NCI-H82 (cell line): ENCODE results near the gene FRK.

ENCODE experiments used
- DNase-seq: peaks from one replicate; lab custom pipeline; 2025; lab: John Stamatoyannopoulos, UW

The FRK gene

DNA sequence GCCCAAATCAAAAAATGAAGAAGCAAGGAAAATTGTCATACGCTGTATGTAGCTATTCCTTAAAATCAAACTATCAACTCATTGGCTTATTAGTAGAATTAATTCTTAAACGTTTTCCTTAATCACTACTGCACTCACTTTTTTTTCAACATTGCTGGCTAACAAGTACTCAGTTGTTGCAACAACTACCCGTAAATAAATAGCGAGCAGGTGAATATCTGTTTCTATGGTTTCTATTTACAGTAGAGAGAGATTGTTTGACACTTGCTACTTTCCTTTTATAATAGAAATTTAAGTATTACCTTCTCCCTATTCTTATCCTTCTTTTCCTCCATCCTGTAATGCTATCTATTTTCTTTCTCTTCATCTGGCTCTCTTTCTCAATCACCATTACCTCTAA, 25.1 kb downstream of the FRK start:
- DNase-seq = no peak

DNA sequence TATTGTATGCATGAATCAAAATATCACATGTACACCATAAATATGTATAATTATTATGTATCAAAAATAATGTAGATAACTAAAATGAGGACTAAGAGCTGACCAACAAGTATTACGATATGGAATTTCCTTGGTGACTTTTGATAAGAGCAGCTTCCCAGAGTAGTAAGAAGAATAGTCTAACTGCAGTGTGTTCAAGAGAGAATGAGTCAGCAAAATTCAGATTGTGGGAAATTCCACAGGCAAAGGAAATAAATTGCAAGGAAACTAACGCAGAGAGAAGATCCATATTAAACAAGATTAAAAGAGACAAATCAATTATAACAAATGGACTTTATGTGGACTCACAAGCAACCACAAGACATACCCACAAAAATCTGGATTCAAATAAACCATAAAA, 26.4 kb downstream of the FRK start:
- no peak for DNase-seq

DNA sequence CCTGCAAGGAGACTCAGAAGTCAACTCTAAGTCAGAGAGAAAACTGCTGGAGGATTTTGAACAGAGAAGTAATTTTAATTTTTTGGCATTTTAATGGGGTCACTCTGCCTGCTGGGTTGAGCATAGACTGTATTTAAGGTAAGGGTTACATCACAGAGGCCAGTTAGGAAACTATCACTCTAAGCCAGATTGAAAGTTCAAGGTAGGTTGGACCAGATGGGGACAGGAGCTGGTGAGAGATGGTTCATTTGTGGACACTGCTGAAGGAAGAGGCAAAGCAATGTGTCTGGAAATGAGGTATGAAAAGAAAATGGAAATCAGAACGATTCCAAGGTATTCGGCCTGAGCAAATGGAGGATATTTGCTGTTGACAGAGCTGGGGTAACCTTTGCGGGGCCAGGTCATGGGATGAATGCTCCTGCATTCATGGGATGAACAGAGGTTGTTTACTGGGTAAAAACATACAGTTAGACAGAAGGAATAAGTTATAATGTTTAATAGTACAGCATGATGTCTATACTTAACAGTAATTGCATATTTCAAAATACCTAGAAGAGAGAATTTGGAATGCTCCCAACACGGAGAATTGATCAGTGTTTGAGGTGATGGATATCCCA, 26.9 kb downstream of the FRK start:
- no peak for DNase-seq

DNA sequence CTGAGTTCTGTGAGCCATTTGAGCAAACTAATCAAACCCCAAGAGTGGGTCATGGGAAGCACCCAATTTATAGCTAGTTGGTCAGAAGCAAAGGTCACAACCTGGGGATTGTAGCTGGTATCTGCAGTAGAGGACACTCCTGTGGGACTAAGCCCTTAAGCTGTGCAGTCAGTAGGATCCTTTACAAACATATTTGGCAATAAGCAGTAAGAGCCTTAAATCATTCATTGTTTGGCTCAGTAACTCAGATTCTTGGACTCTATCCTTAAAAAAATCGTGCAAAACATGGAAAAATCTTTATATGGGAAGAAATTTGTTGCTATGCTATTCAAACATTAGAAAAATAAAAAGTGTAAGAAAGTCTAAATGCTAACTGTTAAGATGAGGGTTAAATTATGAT, 29.9 kb downstream of the FRK start:
- no peak for DNase-seq

DNA sequence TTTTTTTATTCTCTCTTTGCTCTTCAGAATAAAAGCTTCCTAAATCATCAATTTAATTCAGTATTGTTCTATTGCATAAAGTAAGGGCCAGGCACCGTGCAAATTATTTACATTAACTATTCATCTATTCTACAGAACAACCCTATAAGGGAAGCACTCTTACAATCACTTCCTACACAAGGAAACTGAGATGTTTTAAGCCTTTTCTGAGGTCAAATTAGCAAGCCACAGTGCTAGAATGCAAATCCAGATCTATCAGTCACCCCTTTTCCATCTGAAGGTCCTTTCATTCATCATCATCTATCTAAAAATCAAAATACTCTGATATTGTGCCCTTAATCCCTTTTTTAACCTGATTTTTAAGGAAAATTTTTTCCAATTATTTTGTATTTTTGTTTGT, 31.2 kb downstream of the FRK start:
- DNase-seq = no peak

DNA sequence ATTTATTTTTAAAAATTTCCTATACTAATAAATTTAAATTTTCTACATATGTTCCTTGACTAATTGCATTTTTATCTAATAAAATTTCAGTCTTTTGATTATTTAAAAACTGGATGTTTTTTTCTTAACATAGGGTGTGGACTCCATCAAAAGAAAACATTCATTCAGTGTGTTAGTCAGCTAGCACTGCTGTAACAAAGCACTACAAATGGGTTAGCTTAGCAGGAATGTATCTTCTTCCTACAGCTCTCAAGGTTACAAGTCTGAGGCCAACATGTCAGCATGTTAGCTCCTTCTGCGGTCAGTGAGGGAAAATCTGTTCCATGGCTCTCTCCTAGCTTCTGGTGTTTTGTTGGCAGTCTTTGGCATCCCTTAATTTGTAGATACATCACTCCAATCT, 32.5 kb downstream of the FRK start:
- DNase-seq = no peak

GRCh38 chr6:116027801-116028200, 32.9 kb downstream of the FRK start:
- DNase-seq = no peak

DNA sequence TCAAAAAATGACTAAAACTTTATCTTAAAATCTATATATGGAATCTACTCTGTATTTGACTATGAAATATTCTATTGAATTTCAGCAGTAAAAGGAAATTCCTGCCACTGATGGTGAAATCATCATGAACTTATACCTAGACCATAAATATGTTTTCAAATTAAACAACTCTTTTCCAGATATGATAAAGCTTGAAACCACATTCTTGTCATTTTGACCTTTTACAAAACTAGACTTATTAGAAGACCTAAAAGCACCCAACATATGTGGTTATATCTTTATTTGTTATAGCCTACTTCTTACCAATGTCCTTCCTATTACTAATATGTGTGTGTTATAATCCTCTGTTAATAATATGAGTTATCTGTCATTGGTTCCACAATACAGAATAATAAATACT, 35.3 kb downstream of the FRK start:
- DNase-seq = no peak

GRCh38 chr6:116022841-116023445, 37.7 kb downstream of the FRK start:
- DNase-seq = no peak

GRCh38 chr6:116020738-116021137, 40.0 kb downstream of the FRK start:
- DNase-seq = no peak

DNA sequence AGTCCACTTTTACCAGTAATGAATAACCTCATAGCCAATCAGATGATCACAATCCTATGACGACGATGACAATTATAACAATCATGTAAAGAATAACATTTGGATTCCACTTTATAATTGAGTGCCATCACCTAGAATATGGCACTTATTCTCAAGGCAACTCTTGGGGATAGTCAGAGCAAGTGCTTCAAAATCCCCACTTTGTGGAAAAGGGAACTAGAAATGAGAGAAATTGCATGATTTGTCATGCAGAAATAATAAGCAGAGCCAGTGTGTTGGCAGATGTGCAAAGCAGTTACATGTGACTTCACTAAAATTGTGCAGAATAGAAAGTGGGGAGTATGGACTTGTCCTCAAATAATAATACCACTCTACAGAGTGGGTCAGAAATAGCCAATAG, 41.3 kb downstream of the FRK start:
- DNase-seq = no peak

GRCh38 chr6:116018976-116019375, 41.7 kb downstream of the FRK start:
- DNase-seq = no peak

- DNase-seq = no peak
These were observed 43.0 kb downstream of the FRK start for GRCh38 chr6:116017546-116018295.

DNA sequence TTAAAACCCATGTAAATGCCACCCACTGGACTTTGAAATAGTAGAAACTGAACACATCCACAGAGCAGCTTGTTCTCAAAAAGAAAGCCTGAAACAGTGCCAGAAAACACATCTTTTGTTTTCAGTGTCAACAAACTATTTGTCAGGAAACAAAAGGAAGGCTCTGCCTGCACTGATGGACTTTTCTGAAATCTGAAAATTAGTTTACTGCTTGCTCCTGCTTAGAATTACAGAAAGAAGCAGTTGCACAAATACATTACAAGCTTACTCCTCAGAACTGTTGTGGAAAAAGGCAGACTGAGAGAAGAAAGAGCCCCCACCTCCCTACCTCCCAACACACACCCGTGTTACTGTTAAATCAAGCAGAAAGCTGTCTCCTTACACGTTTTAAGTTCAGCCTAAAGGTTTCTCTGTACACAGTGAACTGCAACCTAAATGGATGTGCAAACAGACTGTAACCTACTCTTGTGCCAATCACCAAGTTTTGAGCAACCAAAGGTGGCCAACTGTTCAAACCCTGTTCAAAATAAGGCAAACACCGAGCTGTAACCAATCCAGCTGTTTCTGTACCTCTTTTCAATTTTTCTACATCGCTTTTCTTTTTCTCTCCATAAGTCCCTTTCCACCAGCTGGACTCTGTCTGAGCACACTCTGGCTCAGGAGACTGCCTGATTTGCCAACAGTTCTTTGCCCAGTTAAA, 43.7 kb downstream of the FRK start:
- DNase-seq = no peak

DNA sequence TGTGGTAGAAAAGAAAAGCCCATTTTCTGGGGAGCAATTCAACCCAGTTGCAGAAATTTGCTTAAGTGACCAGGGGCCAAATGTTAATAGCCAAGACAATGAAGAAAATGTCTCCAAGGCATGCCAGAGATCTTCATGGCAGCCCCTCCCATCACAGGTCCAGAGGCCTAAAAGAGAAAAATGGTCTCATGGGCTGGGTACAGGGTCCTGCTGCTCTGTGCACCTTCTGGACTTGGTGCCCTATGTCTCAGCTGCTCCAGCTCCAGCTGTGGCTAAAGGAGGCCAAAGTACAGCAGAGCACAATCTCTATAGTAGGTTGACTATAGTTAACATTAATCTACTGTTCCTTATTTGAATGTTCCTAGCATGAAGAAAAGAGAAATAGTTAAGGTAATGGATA, 44.7 kb downstream of the FRK start:
- no peak for DNase-seq

DNA sequence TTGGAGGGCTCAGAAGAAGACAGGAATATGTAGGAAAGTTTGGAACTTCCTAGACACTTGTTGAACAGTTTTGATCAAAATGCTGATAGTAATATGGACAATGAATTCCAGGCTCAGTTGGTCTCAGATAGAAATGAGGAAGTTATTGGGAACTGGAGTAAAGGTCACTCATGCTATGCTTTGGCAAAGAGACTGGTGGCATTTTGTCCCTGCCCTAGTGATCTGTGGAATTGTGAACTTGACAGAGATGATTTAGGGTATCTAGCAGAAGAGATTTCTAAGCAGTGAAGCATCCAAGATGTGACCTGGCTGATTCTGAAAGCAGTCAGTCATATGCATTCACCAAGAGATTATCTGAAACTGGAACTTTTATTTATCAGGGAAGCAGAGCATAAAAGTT, 45.1 kb downstream of the FRK start:
- DNase-seq = no peak

- DNase-seq = no peak
These were observed 47.7 kb downstream of the FRK start for GRCh38 chr6:116012951-116013350.

DNA sequence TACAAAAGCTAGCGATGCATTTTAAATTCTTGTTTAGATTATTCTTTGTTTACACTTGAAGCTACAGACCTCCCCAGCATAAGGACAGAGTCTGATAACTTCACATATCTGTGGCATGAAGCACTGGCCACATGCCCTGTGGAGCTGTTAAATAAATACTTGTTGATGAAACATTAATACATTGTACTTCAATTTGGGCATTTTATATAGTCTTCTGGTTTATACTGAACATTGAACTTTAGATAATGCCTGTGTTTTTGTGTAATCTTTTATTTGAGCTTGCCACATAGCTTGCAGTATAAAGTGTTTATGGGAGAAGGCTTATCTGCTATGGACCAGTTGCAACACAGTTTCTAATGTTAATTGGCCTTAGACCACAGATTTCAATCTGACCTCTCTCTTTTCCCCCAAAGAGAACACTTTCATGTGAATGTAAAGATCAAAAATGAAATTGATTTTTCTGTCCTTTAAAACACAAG, 48.2 kb downstream of the FRK start:
- no peak for DNase-seq

- DNase-seq = no peak
These were observed 49.2 kb downstream of the FRK start for GRCh38 chr6:116011520-116011919.

GRCh38 chr6:116010790-116011401, 49.8 kb downstream of the FRK start:
- peak; percentile 85 for DNase-seq

DNA sequence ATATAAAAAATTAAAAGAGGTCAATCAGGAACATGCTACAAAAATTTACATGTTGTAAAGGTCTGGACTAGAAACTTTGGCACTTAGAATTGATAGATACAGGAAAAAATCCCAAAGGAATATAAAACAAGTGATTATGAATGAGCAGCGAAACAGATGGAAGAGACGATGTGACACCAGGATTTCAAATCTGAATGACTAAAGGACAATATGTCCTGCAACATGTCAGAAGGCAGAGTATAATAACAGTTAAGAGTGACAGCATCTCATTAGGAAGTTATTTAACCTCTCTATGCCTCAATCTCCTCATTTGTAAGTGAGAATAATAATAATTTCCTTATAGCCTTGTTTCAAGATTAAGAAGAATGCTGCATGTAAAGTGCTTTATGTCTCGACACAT, 50.3 kb downstream of the FRK start:
- DNase-seq = no peak

DNA sequence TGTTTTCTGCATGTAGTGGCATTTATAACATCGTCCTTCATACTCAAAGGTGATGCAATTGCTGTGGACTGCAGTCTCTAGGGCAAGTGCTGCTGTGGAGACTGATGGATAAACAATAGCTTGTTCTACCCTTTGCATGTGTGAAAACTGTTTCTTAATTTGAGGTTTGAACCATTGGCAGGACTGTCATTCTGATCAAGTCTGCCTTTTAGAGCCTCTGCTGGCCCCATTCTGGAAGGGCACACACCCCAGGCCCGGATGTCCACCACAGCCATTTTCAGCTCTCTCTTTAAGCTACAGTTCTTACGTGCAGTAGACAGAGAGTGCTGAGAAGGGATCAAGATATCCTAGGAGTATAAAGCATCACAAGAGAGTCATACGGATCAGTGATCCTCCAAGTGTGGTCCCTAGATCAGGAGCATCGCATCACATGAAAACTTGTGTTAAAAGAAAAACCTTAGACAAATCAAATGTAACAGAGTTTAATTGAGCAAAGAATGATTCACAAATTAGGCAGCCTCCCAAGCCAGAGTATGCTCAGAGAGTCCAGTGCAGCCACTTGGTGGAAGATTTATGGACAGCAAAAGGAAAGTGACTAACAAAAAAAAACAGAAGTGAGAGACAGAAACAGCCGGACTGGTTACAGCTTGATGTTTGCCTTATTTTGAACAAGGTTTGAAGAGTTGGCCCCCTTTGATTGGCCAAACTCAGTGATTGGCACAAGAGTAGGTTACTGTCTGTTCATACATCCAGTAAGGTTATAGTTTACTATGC, 52.0 kb downstream of the FRK start:
- no peak for DNase-seq
